Adrenal gland (tissue), 12 donors: Measurements from ENCODE around the gene RNF31. TPM values are rescaled to one million over a fixed set of nuclear protein-coding genes. Genes with fewer than 3 reads are reported as not detected.

ENCODE experiments used
- DNase-seq, 7 donors: peaks; one replicate each; pipeline ENCODE4 v3.0.0-alpha.2; 2019 to 2020
- H3K27ac ChIP-seq, 5 donors: fragments of 200-600 bp; sonication (generic) in 4 of 5; 1 replicate in 3 of 5; 2 replicates in 2 of 5; pipeline versions ENCODE4 v1.5.1 to v1.8.0; 2016 to 2020; ENCODE audit warnings: mild to moderate bottlenecking in 1 of 5
- H3K27me3 ChIP-seq: fragments of 200-600 bp; 2 replicates; pipeline ENCODE4 v1.8.0; 2021
- H3K36me3 ChIP-seq, 2 donors: fragments of 200-600 bp; replicated peaks in 1 of 2; 1 replicate in 1 of 2; 2 replicates in 1 of 2; pipeline versions ENCODE4 v1.5.1 to v1.8.0; 2018 to 2022
- H3K4me1 ChIP-seq, 2 donors: fragments of 200-600 bp; replicated peaks in 1 of 2; 1 replicate in 1 of 2; 2 replicates in 1 of 2; pipeline versions ENCODE4 v1.5.1 to v1.8.0; 2018 to 2021
- H3K4me3 ChIP-seq, 4 donors: fragments of 200-600 bp; sonication (generic) in 3 of 4; one replicate each; pipeline ENCODE4 v1.5.1; 2016 to 2018
- H3K9me3 ChIP-seq, 3 donors: fragments of 200-600 bp; sonication (generic) in 1 of 3; replicated peaks in 1 of 3; 1 replicate in 2 of 3; 2 replicates in 1 of 3; pipeline versions ENCODE4 v1.5.1 to v1.8.0; 2016 to 2021
- POLR2A ChIP-seq, 2 donors: fragments of 450-650 bp; IDR thresholded peaks; one replicate each; pipeline ENCODE4 v1.6.1; 2017; ENCODE audit warnings: antibody characterized with exemption in 2 of 2, mild to moderate bottlenecking in 2 of 2, moderate library complexity in 1 of 2
- WGBS, 4 donors: extraction: QIAGEN DNeasy Blood & Tissue Kit in 2 of 4; methylation state at CpG; one replicate each; pipeline versions ENCODE4 v1.1.5 to v1.1.7; 2013 to 2017; 5-methylcytosine and 5-hydroxymethylcytosine counted together
- intact Hi-C, 2 donors: fragments of 100-400 bp; cut with DNase I; formaldehyde crosslinking; loops; one replicate each; pipeline versions ENCODE4 v1.14.1 to v1.15.0; 2022 to 2023
- polyA plus RNA-seq, 3 donors: library from polyadenylated mRNA; stranded (reverse); fragments of 200-250 nt in 2 of 3; fragments of 350-450 nt in 1 of 3; fragmentation: Illumina TruSeq in 1 of 3; extraction: RNeasy Lipid Tissue Mini Kit (QIAGEN cat#74804) in 1 of 3; gene quantifications; one replicate each; pipeline ENCODE4 v1.2.3, GENCODE V29; 2013 to 2014
- total RNA-seq, 9 donors: library from RNA; depleted of rRNA in 4 of 9; stranded (reverse); fragments of >200 nt in 4 of 9; fragments of 120-200 nt in 1 of 9; fragmentation: NEBNext Ultra II Directional in 1 of 9; extraction: Animal tissue kit (Norgen Biotek cat#: 25700) in 1 of 9; gene quantifications; one replicate each; pipeline versions ENCODE4 v1.1.0 to v1.2.4, GENCODE V29; 2013 to 2023
- TF ChIP-seq, protein P1 (sequence below), 6 experiments: fragments of 450-650 bp in 4 of 6; fragments of 200-600 bp in 2 of 6; sonication (generic) in 1 of 6; IDR thresholded peaks; 1 replicate in 5 of 6; 2 replicates in 1 of 6; pipeline versions ENCODE4 v1.5.1 to v1.8.0; 2016 to 2021; ENCODE audit warnings: antibody characterized with exemption in 6 of 6, mild to moderate bottlenecking in 2 of 6, moderate library complexity in 1 of 6
- donor health status: healthy with polysubstance abuse.
- donor health status: Bipolar disorder and iron deficiency.
- donor health status: DM: yes; HTN: yes; CAD: no.
- donor health status: DM: no; HTN: no; CAD: no.
- donor health status: DM: no; HTN: no; CAD: no.
- donor health status: DM: yes; HTN: yes; CAD: no.

The RNF31 gene
- total and polyA plus RNA-seq, 12 donors: 32.8 to 351 (median 65.7) TPM

DNA sequence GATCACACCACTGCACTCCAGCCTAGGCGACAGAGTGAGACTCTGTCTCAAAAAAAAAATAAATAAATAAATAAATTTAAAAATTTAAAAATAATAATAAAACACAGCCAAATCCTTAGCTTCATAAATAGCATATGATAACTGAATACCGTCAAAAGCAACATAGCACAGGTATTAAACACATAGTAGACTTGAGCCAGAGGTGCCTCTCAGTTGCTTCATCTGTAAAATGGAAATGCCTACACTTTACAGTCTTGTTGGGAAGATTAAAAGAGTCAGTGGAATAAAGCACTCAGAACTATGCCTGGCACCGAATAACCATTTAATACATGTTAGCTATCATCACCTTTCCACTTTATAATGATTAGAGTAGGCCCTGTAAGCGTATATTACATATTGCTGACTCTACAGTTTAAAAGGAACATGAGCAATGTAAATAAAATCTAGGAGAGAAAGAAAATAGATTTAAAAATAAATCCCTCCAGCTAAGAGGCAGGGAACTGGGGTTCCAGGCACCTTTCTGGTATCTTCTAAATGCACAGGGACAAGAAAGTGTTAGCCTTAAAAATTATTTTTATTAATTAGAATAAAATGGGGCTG lies 40.5 kb upstream of the RNF31 start:
- DNase-seq: no peak
- Histone ChIP-seq H3K4me1 (peaks cover 0 to 20% of the 10 kb centered on the region in 2 donors), H3K9me3 (no peaks in the 10 kb centered on the region), H3K4me3 (no peak overlapping the region), H3K27ac (no peak overlapping the region), H3K27me3 (no peaks in the 10 kb centered on the region), H3K36me3 (no peaks in the 10 kb centered on the region)
- no peak for TF ChIP-seq POLR2A (IDR thresholded peaks at IDR 0.05)
- TF ChIP-seq, protein P1, sequence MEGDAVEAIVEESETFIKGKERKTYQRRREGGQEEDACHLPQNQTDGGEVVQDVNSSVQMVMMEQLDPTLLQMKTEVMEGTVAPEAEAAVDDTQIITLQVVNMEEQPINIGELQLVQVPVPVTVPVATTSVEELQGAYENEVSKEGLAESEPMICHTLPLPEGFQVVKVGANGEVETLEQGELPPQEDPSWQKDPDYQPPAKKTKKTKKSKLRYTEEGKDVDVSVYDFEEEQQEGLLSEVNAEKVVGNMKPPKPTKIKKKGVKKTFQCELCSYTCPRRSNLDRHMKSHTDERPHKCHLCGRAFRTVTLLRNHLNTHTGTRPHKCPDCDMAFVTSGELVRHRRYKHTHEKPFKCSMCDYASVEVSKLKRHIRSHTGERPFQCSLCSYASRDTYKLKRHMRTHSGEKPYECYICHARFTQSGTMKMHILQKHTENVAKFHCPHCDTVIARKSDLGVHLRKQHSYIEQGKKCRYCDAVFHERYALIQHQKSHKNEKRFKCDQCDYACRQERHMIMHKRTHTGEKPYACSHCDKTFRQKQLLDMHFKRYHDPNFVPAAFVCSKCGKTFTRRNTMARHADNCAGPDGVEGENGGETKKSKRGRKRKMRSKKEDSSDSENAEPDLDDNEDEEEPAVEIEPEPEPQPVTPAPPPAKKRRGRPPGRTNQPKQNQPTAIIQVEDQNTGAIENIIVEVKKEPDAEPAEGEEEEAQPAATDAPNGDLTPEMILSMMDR (IDR thresholded peaks at IDR 0.05): no peak
- 91 to 94% (median 92%) methylated on average over 4 of the region's 4 CpGs for WGBS, 4 donors
- intact Hi-C loops: no loop called here

DNA sequence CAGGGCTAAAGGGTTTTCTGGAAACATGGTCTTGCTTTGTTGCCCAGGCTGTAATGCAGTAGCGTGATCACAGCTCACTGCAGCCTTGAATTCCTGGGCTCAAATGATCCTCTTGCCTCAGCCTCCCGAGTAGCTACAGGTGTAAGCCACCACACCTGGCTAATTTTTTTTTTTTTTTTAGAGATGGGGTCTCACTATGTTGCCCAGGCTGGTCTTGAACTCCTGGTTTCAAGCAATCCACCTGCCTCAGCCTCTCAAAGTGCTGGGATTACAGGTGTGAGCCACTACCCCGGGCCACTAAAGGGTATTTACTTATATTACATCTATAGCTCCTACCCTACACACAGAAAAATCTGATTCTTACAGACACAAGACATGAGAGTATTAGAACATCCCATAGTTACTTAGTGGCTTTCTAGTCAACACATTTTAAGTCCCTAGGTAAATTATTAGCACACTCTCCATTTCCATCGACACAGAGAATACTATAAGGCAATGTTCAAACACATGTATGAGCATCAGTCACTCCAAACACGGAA lies 38.9 kb upstream of the RNF31 start:
- WGBS, 4 donors: 36 to 48% (median 42%) methylated on average over 5 of the region's 5 CpGs
- TF ChIP-seq POLR2A (IDR thresholded peaks at IDR 0.05): no peak
- Histone ChIP-seq H3K27me3 (no peaks in the 10 kb centered on the region), H3K4me1 (peaks cover 2 to 20% of the 10 kb centered on the region in 2 donors), H3K27ac (peak overlapping the region in 2 of 5 donors; percentile 9 to 78), H3K4me3 (no peak overlapping the region), H3K9me3 (no peaks in the 10 kb centered on the region), H3K36me3 (no peaks in the 10 kb centered on the region)
- no peak for DNase-seq
- intact Hi-C loops: no loop called here

DNA sequence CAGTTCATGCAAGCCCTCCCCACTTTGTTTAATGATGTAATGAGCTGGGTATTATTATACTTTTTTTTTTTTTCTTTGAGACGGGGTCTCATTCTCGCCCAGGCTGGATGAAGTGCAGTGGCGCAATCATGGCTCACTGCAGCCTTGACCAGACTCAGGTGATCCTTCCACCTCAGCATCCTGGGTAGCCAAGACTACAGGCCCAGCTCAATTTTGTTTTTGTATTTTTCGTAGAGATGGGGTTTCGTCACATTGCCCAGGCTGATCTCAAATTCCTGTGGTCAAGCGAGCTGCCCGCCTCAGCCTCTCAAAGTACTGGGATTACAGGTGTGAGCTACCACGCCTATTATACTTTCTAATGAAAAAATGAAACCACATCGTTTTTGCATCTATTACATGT lies 37.2 kb upstream of the RNF31 start:
- 81 to 86% (median 86%) methylated on average over 9 of the region's 9 CpGs for WGBS, 4 donors
- peaks cover 5 to 20% of the 10 kb centered on the region in 2 donors for H3K4me1 ChIP-seq
- DNase-seq: no peak

DNA sequence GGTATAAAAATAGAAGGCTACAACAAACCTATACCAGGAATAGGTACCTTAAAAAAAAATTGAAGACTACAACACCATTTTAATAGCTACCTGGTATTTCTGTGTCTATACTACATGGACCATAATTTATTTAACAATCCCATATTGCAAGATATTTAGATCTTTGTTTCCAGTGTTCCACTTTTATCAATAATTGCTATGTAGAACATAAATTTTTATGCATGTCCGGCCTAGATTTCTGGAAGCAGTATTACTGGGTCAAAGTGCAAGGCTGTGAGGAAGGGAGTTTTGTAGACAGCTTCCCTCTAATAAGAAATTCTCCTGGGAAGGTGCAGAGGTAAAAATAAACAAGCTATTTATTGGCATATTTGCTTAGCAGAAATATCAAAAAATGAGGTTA lies 36.8 kb upstream of the RNF31 start:
- no peak for DNase-seq
- peaks cover 7 to 21% of the 10 kb centered on the region in 2 donors for H3K4me1 ChIP-seq
- H3K36me3 ChIP-seq: no peaks in the 10 kb centered on the region
- H3K27ac ChIP-seq: no peak overlapping the region
- TF ChIP-seq, protein P1 (IDR thresholded peaks at IDR 0.05): no peak
- no peak for TF ChIP-seq POLR2A (IDR thresholded peaks at IDR 0.05)
- H3K4me3 ChIP-seq: no peak overlapping the region
- WGBS, 4 donors: 26 to 40% (median 34%) methylated on average over 1 of the region's 1 CpG
- H3K27me3 ChIP-seq: no peaks in the 10 kb centered on the region
- H3K9me3 ChIP-seq: no peaks in the 10 kb centered on the region
- intact Hi-C loops: no loop called here

More for the DNA sequence above, 37.2 kb upstream of the RNF31 start:
- TF ChIP-seq, protein P1 (IDR thresholded peaks at IDR 0.05): no peak
- no peak for TF ChIP-seq POLR2A (IDR thresholded peaks at IDR 0.05)
- H3K27ac ChIP-seq: no peak overlapping the region
- intact Hi-C loops: no loop called here
- H3K4me3 ChIP-seq: no peak overlapping the region
- H3K9me3 ChIP-seq: no peaks in the 10 kb centered on the region
- no peaks in the 10 kb centered on the region for H3K27me3 ChIP-seq
- no peaks in the 10 kb centered on the region for H3K36me3 ChIP-seq

DNA sequence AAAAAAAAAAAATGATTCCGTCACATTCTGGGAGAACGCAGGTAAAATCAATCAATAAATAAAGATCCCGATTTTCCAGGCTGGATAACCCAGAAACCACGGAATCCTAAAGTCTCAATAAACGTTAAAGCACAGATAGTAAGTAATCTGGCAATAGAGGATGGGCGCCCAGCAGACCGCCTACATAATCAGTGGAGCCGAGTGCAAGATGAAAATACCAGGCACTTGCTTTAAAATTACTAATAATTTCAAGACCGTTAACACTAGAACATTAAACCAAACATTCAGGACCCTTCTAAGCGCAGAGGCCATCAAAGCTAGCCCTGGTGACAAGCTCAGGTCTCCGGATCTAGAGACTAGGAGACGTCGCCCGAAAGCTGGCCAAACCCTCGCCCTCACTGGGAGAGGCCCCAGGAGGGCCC lies 33.9 kb upstream of the RNF31 start:
- peak in 1 of 7 donors; percentile 59 for DNase-seq
- WGBS, 4 donors: 16 to 27% (median 19%) methylated on average over 11 to 15 of the region's 15 CpGs

More for the DNA sequence above, 33.9 kb upstream of the RNF31 start:
- TF ChIP-seq, protein P1 (IDR thresholded peaks at IDR 0.05): no peak
- no peak for TF ChIP-seq POLR2A (IDR thresholded peaks at IDR 0.05)
- no peaks in the 10 kb centered on the region for H3K9me3 ChIP-seq
- peaks cover 0 to 18% of the 10 kb centered on the region in 2 donors for H3K36me3 ChIP-seq
- H3K4me3 ChIP-seq: peak overlapping the region in 3 of 4 donors; percentile 51 to 81 (median 75)
- intact Hi-C loops: no loop called here
- peak overlapping the region; percentile 97 to 100 (median 98) for H3K27ac ChIP-seq
- peaks cover 19 to 28% of the 10 kb centered on the region in 2 donors for H3K4me1 ChIP-seq
- no peaks in the 10 kb centered on the region for H3K27me3 ChIP-seq
